ENCODE results near the gene CTNND2. TPM values are rescaled to one million over a fixed set of nuclear protein-coding genes. Genes with fewer than 3 reads are reported as not detected.

CTNND2 gene
- polyA plus RNA-seq, 1 of the 3 experiments (the other 2 are of a cell fraction) = not detected

- Histone ChIP-seq H3K27ac (ENCODE audit: low read depth in 2 of 2, low read length in 1 of 2) (no peak overlapping the region), H3K36me3 (replicated peaks in 1 of 2; ENCODE audit: control insufficient read depth in 1 of 2, insufficient read depth in 2 of 2, low read length in 1 of 2) (no peaks in the 10 kb centered on the region), H2AFZ (ENCODE audit: low read depth) (no peak overlapping the region), H3F3A (replicated peaks; ENCODE audit: insufficient read depth) (no peaks in the 10 kb centered on the region), H3K79me2 (ENCODE audit: insufficient read depth) (no peaks in the 10 kb centered on the region), H3K9me2 (no peaks in the 10 kb centered on the region), H3K4me2 (no peak overlapping the region), H3K4me1 (ENCODE audit: control insufficient read depth in 1 of 2, insufficient read depth in 2 of 2, low read depth in 1 of 2, low read length in 1 of 2) (no peaks in the 10 kb centered on the region), H3K9me3 (no peaks in the 10 kb centered on the region), H3K27me3 (ENCODE audit: insufficient read depth) (no peaks in the 10 kb centered on the region), H3K4me3 (ENCODE audit: low read depth in 2 of 2, low read length in 1 of 2) (no peak overlapping the region), H3K9ac (no peak overlapping the region), H4K20me1 (ENCODE audit: insufficient read depth) (no peaks in the 10 kb centered on the region)
- no peak for DNase-seq
- TF ChIP-seq ZBTB33 (IDR thresholded peaks at IDR 0.05; ENCODE audit: borderline replicate concordance, low read depth) (no peak), CTCF (IDR thresholded peaks at IDR 0.05) (no peak), PBX3 (IDR thresholded peaks at IDR 0.05) (no peak), POLR2AphosphoS5 (IDR thresholded peaks at IDR 0.05; ENCODE audit: low read depth, low read length) (no peak), MAX (IDR thresholded peaks at IDR 0.05; ENCODE audit: low read depth) (no peak), USF2 (IDR thresholded peaks at IDR 0.05; ENCODE audit: borderline replicate concordance, low read depth, low read length) (no peak), TEAD4 (IDR thresholded peaks at IDR 0.05; ENCODE audit: borderline replicate concordance, insufficient read depth) (no peak), RXRA (IDR thresholded peaks at IDR 0.05; ENCODE audit: borderline replicate concordance, low read depth) (no peak), TAF1 (IDR thresholded peaks at IDR 0.05; ENCODE audit: borderline replicate concordance, low read depth, low read length) (no peak), EZH2phosphoT487 (IDR thresholded peaks at IDR 0.05; ENCODE audit: borderline replicate concordance, low read depth) (no peak), TCF12 (IDR thresholded peaks at IDR 0.05) (no peak), RCOR1 (IDR thresholded peaks at IDR 0.05; ENCODE audit: low read length) (no peak)
- CTCF ChIA-PET = interaction anchor here (1.4 kb wide), 1 partner anchor 236 kb away, joined by 4 read pairs; no protein-coding TSS in a partner anchor
- 38% methylated on average over 2 of the region's 2 CpGs for WGBS (ENCODE audit: low lambda C conversion rate)
- POLR2A ChIA-PET = no interaction called here
These were observed 401.5 kb downstream of the CTNND2 start for GRCh38 chr5:11502783-11503182.

Data from SK-N-SH (cell line).